ENCODE results near the gene PCNX2.

The PCNX2 gene

GRCh38 chr1:233256789-233257188 lies 38.7 kb downstream of the PCNX2 start:
- no peak for DNase-seq (ENCODE audit: low read depth)

- DNase-seq (ENCODE audit: low read depth): no peak
Observed at GRCh38 chr1:233256191-233256590, 39.3 kb downstream of the PCNX2 start.

- DNase-seq (ENCODE audit: low read depth): no peak
Observed at GRCh38 chr1:233255145-233255544, 40.4 kb downstream of the PCNX2 start.

GRCh38 chr1:233253832-233254331 lies 41.6 kb downstream of the PCNX2 start:
- DNase-seq (ENCODE audit: low read depth): no peak

GRCh38 chr1:233253231-233253831 lies 42.2 kb downstream of the PCNX2 start:
- no peak for DNase-seq (ENCODE audit: low read depth)

- DNase-seq (ENCODE audit: low read depth): no peak
Observed at GRCh38 chr1:233252441-233252840, 43.1 kb downstream of the PCNX2 start.

GRCh38 chr1:233251201-233251720 lies 44.3 kb downstream of the PCNX2 start:
- no peak for DNase-seq (ENCODE audit: low read depth)

- no peak for DNase-seq (ENCODE audit: low read depth)
Observed at GRCh38 chr1:233248014-233248413, 47.5 kb downstream of the PCNX2 start.

GRCh38 chr1:233246965-233247364 lies 48.6 kb downstream of the PCNX2 start:
- DNase-seq (ENCODE audit: low read depth): no peak

- no peak for DNase-seq (ENCODE audit: low read depth)
Observed at GRCh38 chr1:233245191-233245765, 50.2 kb downstream of the PCNX2 start.

GRCh38 chr1:233244183-233244582 lies 51.3 kb downstream of the PCNX2 start:
- no peak for DNase-seq (ENCODE audit: low read depth)

- DNase-seq (ENCODE audit: low read depth): no peak
Observed at GRCh38 chr1:233242827-233243483, 52.6 kb downstream of the PCNX2 start.

- DNase-seq (ENCODE audit: low read depth): no peak
Observed at GRCh38 chr1:233241759-233242158, 53.8 kb downstream of the PCNX2 start.

GRCh38 chr1:233240829-233241682 lies 54.5 kb downstream of the PCNX2 start:
- no peak for DNase-seq (ENCODE audit: low read depth)

- no peak for DNase-seq (ENCODE audit: low read depth)
Observed at GRCh38 chr1:233240371-233240770, 55.2 kb downstream of the PCNX2 start.

- DNase-seq (ENCODE audit: low read depth): no peak
Observed at GRCh38 chr1:233238884-233239431, 56.6 kb downstream of the PCNX2 start.

GRCh38 chr1:233237647-233238046 lies 57.9 kb downstream of the PCNX2 start:
- no peak for DNase-seq (ENCODE audit: low read depth)

- no peak for DNase-seq (ENCODE audit: low read depth)
Observed at GRCh38 chr1:233233508-233234040, 62.0 kb downstream of the PCNX2 start.

GRCh38 chr1:233230011-233230410 lies 65.5 kb downstream of the PCNX2 start:
- no peak for DNase-seq (ENCODE audit: low read depth)

GRCh38 chr1:233229288-233229687 lies 66.2 kb downstream of the PCNX2 start:
- DNase-seq (ENCODE audit: low read depth): no peak

GRCh38 chr1:233227930-233228465 lies 67.5 kb downstream of the PCNX2 start:
- DNase-seq (ENCODE audit: low read depth): no peak
